Muscle layer of duodenum (tissue), 2 donors: ENCODE data around the gene ALDH6A1.
A peak's percentile ranks its signal among the peaks of the same experiment; 100 is the strongest.
"Not testable (repeated sequence)": the region's sequence is repeated elsewhere in the genome, so short reads cannot be mapped to it uniquely, and the experiment has no call there.

Source experiments
- H3K27ac ChIP-seq: one replicate; pipeline ENCODE4 v1.7.0; 2013; ENCODE audit warnings: mild to moderate bottlenecking, low read length
- H3K27me3 ChIP-seq: one replicate; pipeline ENCODE4 v1.7.0; 2013; ENCODE audit warnings: low read depth, mild to moderate bottlenecking, control low read depth, low read length
- H3K36me3 ChIP-seq, 2 donors: one replicate each; pipeline ENCODE4 v1.7.0; 2013; ENCODE audit warnings: low read length in 2 of 2, control low read depth in 1 of 2, mild to moderate bottlenecking in 1 of 2; ENCODE audit not compliant: insufficient read depth in 2 of 2, control insufficient read depth in 1 of 2
- H3K4me1 ChIP-seq, 2 donors: one replicate each; pipeline ENCODE4 v1.7.0; 2013; ENCODE audit warnings: low read length in 2 of 2, mild to moderate bottlenecking in 2 of 2, control low read depth in 1 of 2, moderate library complexity in 1 of 2; ENCODE audit not compliant: insufficient read depth in 2 of 2, control insufficient read depth in 1 of 2
- H3K4me3 ChIP-seq, 2 donors: one replicate each; pipeline ENCODE4 v1.7.0; 2013; ENCODE audit warnings: low read length in 2 of 2, low read depth in 1 of 2, mild to moderate bottlenecking in 1 of 2
- H3K9me3 ChIP-seq, 2 donors: one replicate each; pipeline ENCODE4 v1.7.0; 2013; ENCODE audit warnings: low read length in 2 of 2, control low read depth in 1 of 2, mild to moderate bottlenecking in 1 of 2; ENCODE audit not compliant: control insufficient read depth in 1 of 2
- donor health status: healthy.

ALDH6A1 gene

GRCh38 chr14:74084277-74085046 is at the start of gene ALDH6A1, which contains the start of gene LIN52:
Gene ALDH6A1 (minus strand): TSS chr14:74084453. CDS start chr14:74084394, 59 bp downstream.
Gene LIN52 (plus strand): TSS chr14:74084956. CDS start chr14:74084975, 19 bp downstream.
- H3K4me3 ChIP-seq: peak within 1 kb of the TSS; percentile 90 to 97
- no peaks in the 10 kb centered on the region for H3K27me3 ChIP-seq
- H3K9me3 ChIP-seq: no peaks in the 10 kb centered on the region
- H3K36me3 ChIP-seq: no peaks in the 10 kb centered on the region
- H3K4me1 ChIP-seq: peaks cover 6 to 25% of the 10 kb centered on the region in 2 donors
- H3K27ac ChIP-seq: peak within 1 kb of the TSS; percentile 73

GRCh38 chr14:74127634-74128033 is 43.4 kb upstream of the ALDH6A1 start:
- no peaks in the 10 kb centered on the region for H3K9me3 ChIP-seq
- H3K36me3 ChIP-seq: peaks cover 0 to 6% of the 10 kb centered on the region in 2 donors
- H3K27ac ChIP-seq: no peak overlapping the region
- H3K4me1 ChIP-seq: no peaks in the 10 kb centered on the region
- no peaks in the 10 kb centered on the region for H3K27me3 ChIP-seq
- H3K4me3 ChIP-seq: no peak overlapping the region

- Histone ChIP-seq H3K27me3 (no peaks in the 10 kb centered on the region), H3K36me3 (peaks cover 0 to 6% of the 10 kb centered on the region in 2 donors), H3K9me3 (no peaks in the 10 kb centered on the region), H3K27ac (no peak overlapping the region), H3K4me3 (no peak overlapping the region), H3K4me1 (no peaks in the 10 kb centered on the region)
Observed at GRCh38 chr14:74126315-74127013, 42.2 kb upstream of the ALDH6A1 start.

GRCh38 chr14:74125487-74125886 is 41.2 kb upstream of the ALDH6A1 start:
- H3K27me3 ChIP-seq, H3K4me3 ChIP-seq, H3K36me3 ChIP-seq, H3K9me3 ChIP-seq, H3K27ac ChIP-seq, H3K4me1 ChIP-seq: not testable (repeated sequence)

GRCh38 chr14:74111395-74112216 is 27.4 kb upstream of the ALDH6A1 start:
- H3K9me3 ChIP-seq, H3K27ac ChIP-seq: not testable (repeated sequence)
- peaks cover 0 to 16% of the 10 kb centered on the region in 2 donors for H3K36me3 ChIP-seq

GRCh38 chr14:74109369-74109768 is 25.1 kb upstream of the ALDH6A1 start:
- no peaks in the 10 kb centered on the region for H3K4me1 ChIP-seq
- no peak overlapping the region for H3K27ac ChIP-seq
- H3K27me3 ChIP-seq: no peaks in the 10 kb centered on the region
- H3K9me3 ChIP-seq: no peaks in the 10 kb centered on the region
- H3K36me3 ChIP-seq: peaks cover 5 to 16% of the 10 kb centered on the region in 2 donors
- H3K4me3 ChIP-seq: no peak overlapping the region

More at GRCh38 chr14:74111395-74112216, 27.4 kb upstream of the ALDH6A1 start:
- H3K4me3 ChIP-seq, H3K4me1 ChIP-seq, H3K27me3 ChIP-seq: not testable (repeated sequence)

- no peak overlapping the region for H3K27ac ChIP-seq
- no peak overlapping the region for H3K4me3 ChIP-seq
- peaks cover 9 to 21% of the 10 kb centered on the region in 2 donors for H3K36me3 ChIP-seq
- no peaks in the 10 kb centered on the region for H3K4me1 ChIP-seq
- no peaks in the 10 kb centered on the region for H3K9me3 ChIP-seq
- no peaks in the 10 kb centered on the region for H3K27me3 ChIP-seq
Observed at GRCh38 chr14:74105381-74105780, 21.1 kb upstream of the ALDH6A1 start.

GRCh38 chr14:74089251-74090020 is 5.2 kb upstream of the ALDH6A1 start:
- Histone ChIP-seq H3K4me3 (no peak overlapping the region), H3K9me3 (no peaks in the 10 kb centered on the region), H3K4me1 (peaks cover 6 to 13% of the 10 kb centered on the region in 2 donors), H3K27me3 (no peaks in the 10 kb centered on the region), H3K36me3 (peaks cover 0 to 3% of the 10 kb centered on the region in 2 donors), H3K27ac (no peak overlapping the region)

- Histone ChIP-seq H3K9me3 (no peaks in the 10 kb centered on the region), H3K4me3 (peak overlapping the region; percentile 90 to 97), H3K27me3 (no peaks in the 10 kb centered on the region), H3K4me1 (peaks cover 6 to 25% of the 10 kb centered on the region in 2 donors), H3K36me3 (no peaks in the 10 kb centered on the region), H3K27ac (no peak overlapping the region)
Observed at GRCh38 chr14:74085828-74086227, 1.6 kb upstream of the ALDH6A1 start.

- peaks cover 6 to 25% of the 10 kb centered on the region in 2 donors for H3K4me1 ChIP-seq
- H3K27me3 ChIP-seq: no peaks in the 10 kb centered on the region
- peak overlapping the region; percentile 73 for H3K27ac ChIP-seq
- peak overlapping the region; percentile 90 to 97 for H3K4me3 ChIP-seq
- no peaks in the 10 kb centered on the region for H3K9me3 ChIP-seq
- H3K36me3 ChIP-seq: no peaks in the 10 kb centered on the region
Observed at GRCh38 chr14:74085047-74085637, 889 bp upstream of the ALDH6A1 start.
